AG20443 (cell line): ENCODE measurements around the gene ERBB2.
"Not testable (repeated sequence)": the region's sequence is repeated elsewhere in the genome, so short reads cannot be mapped to it uniquely, and the experiment has no call there.

ENCODE experiments used
- DNase-seq: peaks from one replicate; pipeline ENCODE4 v3.0.0; 2012; ENCODE audit warnings: low spot score, mixed read lengths

The ERBB2 gene

DNA sequence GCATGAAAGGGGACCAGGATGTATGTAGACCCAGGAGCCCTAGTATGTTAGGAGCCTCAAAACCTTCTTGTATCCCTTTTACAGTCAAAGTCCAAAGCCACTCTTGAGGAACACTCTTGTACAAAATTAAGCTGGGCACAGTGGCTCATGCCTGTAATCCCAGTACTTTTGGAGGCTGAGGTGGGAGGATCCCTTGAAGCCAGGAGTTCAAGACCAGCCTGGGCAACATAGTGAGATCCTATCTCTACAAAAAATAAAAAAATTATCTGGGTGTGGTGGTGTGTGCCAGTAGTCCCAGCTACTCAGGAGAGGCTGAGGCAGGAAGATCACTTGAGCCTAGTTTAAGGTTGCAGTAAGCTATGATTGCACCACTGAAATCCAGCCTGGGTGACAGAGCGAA is 26.1 kb downstream of the ERBB2 start:
- not testable (repeated sequence) for DNase-seq

- DNase-seq = no peak
These were observed 26.8 kb downstream of the ERBB2 start for GRCh38 chr17:39726617-39727016.

DNA sequence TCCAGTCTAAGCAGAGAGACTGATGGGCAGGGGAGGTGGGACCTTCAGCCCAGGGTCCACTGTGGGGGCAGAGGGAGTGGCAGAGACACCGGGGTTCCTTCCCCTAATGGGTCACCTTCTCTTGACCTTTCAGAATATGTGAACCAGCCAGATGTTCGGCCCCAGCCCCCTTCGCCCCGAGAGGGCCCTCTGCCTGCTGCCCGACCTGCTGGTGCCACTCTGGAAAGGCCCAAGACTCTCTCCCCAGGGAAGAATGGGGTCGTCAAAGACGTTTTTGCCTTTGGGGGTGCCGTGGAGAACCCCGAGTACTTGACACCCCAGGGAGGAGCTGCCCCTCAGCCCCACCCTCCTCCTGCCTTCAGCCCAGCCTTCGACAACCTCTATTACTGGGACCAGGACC is 27.7 kb downstream of the ERBB2 start:
- no peak for DNase-seq

DNA sequence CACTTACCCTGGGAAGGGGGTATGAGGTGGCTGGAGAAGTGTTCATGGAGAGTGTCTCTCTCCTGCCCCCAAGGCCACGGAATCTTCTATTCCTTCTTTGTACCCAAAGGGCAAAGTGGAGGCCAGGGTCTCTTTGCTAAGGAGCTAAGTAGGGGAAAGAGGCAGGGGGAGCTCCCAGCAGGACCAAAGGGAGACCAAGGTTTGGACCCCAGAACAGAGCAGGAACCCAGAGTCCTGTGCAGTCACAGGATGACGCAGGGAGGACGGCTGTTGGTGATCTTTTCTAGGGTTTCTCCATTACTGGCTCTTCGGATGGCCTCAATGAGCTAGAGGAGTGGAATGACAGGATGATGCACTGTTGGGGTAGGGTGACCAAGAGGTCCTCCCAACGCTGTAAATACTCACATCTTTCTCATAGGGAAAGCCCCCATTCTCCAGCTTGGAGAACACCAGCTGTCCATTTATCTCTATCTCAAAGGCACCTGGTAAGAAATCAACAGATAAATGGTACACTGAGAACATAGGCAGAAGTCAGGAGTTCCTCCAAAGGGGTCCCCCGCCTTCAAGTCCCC is 29.5 kb downstream of the ERBB2 start:
- DNase-seq = no peak

DNA sequence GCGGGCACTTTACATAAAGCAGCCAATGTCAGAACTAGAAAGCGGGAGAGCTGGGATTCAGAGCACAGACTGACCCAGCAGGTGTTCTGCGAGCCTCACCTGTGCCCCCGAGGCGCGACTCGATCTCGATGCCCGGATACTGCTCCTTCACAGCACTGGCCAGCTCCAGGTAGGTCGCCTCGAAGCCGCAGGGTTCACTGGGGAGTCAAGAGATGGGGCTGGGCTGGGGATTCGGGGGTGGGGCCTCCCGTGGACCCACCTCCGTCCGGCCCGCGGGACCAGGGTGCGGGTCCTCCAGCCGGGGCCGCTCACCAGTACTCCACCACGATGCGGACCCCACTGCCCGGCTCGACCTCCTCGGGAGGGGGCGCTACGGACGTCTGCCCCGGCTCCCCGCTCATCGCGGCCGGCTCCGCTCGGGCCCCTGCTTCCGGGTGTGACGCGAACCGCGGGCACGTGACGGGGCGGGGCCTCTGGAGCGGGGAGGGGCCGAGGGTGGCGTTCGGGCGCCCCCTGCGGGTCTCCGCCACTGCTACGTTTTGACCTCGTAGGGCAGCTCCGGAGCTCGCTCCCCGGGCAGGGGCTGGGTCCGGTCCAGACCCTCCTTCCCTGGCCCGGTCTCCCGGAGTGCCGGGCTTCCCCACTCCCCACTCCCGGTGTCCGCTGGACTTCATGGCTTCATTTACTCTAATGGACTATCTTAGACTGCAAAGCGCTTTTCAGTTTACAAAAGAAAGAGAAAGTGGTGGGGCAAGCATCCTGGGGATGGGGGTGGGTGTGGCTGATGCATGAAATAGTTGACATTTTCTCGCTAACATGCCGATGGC is 30.4 kb downstream of the ERBB2 start, which contains the start of gene MIEN1:
TSS of gene MIEN1 (minus strand) at position 438 of the 827 bp plus-strand sequence. CDS start at position 401, 37 bp downstream.
- peak; percentile 99 for DNase-seq

DNA sequence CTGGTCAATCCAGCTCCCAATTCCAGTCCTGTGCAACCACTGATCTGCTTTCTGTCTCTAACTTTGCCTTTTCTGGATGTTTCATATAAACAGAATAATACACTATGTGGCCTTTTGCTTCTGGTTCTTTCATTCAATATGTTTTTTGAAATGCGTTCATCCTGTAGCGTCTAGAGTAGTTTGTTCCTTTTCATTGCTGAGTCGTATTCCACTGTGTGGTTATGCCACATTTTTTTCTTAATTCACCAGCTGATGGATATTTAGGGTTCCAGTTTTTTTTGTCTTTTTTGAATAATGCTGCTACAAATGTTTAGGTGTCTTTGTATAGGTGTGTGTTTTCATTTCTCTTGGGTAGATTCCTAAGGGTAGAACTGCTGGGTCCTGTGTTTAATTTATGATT is 32.7 kb downstream of the ERBB2 start:
- no peak for DNase-seq

DNA sequence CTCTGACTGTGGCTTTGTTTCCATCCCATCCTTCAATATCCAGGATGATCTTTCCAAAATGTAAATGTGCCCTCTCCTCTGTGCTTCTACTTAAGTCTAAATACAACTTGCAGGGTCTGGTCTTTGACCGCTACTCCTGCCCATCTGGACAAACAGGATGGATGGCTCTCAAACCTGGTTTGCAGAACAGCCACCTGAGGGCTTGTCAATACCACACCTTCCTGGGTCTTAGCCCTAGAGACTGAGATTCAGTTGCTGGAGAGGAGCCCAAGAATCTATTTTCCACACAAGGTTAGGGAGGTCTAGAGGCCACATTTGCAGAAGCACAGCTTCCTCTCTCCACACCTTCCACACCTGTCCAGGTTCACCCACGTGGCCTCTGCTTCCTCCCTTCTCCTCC is 36.0 kb downstream of the ERBB2 start:
- DNase-seq = no peak

DNA sequence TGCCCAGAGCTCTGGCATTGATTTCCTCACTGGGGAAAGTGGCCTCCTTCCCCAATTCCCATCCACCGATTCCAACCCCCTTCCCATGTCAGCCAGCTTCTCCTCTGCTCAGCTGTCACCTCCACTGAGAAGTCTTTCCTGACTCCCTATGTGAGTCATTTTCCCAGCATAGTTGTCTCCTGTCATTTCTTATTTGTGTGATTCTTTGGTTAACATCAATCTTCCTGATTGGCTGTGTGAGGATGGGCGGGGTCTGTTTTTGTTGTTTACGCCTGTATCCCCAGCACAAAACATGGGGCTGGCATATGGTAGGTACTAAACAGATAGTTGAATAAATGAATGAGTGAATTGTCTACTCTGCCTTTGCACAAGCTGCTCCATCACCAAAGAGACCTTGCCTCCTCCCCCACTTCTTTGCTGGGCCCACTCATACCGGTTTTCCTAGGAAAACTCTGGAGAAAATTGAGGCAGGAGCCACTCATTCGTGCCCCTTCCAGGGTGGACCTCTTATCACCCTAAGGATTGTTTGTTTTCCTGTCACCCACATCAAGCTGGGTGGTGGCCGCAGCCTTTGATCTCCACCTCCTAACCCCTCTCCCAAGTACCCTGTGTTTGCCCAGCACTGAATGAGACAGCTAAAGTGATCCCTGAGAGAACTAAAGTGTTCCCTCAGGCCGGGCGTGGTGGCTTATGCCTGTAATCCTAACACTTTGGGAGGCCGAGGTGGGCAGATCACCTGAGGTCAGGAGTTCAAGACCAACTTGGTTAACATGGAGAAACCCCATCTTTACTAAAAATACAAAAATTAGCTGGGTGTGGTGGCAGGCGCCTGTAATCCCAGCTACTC is 36.7 kb downstream of the ERBB2 start:
- no peak for DNase-seq

DNA sequence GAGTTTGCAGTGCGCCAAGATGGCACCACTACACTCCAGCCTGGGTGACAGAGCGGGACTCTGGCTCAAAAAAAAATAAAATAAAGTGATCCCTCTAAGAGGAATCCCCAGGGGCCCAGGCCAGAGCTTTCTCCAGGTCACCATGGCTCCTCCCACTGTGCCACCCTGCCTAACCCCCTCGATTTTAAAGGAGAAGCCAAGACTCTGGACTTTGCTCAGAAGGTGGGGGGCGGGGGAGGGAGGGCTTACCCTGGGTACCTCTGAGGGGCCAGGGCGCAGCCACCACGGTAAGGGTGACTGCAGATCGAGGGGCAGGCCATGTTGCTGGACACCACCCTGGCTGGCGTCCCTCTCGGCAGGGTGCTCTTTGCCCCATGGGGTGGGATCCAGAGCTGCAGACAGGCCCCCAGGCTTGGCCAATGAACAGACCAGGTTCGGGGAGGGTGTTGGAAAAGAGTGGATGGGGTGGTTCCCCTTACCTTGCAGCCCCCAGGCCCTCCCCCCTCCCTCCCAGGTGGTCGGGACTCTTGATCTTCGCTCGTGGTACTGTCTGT is 37.4 kb downstream of the ERBB2 start:
- no peak for DNase-seq

DNA sequence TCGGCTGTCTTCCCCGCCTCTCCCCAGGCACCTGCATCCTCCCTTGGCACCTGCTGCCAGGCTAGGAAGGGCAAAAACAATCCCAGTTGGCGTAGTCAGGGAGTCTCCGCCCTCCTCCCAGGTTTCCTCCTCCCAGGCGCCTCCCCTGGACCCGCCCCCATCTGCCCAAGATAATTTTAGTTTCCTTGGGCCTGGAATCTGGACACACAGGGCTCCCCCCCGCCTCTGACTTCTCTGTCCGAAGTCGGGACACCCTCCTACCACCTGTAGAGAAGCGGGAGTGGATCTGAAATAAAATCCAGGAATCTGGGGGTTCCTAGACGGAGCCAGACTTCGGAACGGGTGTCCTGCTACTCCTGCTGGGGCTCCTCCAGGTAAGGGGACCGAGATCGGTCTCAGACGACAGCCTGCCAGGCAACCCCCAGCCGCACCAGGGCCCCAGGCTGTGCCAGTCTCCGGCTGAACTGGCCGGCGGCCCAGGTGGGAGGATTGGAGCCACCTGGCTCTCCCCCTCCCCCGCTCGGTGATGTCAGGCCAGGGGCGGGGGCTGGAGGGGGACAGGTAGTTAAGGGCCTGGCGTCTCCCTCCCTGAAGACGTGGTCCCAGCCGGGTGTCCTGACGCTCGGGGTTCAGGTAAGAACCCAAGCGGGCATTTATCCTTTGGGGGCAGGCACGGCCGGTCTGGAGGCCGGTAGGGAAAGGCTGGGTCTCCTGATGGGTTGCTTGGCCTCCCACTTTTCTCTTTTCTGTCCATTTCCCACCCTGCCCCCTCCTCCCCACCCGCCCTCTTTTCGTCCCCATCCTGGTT is 38.1 kb downstream of the ERBB2 start, which contains the start of gene GRB7:
TSS of gene GRB7 (plus strand) at position 179 of the 808 bp plus-strand sequence. CDS start 4,364 bp downstream, outside the sequence.
- DNase-seq = no peak

DNA sequence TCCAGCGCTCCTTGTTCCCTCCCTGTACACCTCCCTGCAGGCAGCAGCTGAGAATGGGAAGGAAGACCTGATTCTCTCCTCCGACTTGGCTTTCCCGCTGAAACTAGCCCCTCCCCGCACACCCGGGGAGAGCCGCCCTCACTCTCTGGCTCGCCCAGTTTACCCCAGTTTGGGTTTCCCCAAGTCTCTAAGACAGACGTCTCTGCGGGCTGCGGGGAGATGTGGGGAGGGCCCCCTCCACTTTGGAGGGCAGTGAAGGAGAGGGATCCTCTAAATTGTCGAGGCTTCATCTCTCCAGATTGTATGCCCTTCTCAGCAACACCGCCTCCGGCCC is 38.7 kb downstream of the ERBB2 start:
- no peak for DNase-seq

DNA sequence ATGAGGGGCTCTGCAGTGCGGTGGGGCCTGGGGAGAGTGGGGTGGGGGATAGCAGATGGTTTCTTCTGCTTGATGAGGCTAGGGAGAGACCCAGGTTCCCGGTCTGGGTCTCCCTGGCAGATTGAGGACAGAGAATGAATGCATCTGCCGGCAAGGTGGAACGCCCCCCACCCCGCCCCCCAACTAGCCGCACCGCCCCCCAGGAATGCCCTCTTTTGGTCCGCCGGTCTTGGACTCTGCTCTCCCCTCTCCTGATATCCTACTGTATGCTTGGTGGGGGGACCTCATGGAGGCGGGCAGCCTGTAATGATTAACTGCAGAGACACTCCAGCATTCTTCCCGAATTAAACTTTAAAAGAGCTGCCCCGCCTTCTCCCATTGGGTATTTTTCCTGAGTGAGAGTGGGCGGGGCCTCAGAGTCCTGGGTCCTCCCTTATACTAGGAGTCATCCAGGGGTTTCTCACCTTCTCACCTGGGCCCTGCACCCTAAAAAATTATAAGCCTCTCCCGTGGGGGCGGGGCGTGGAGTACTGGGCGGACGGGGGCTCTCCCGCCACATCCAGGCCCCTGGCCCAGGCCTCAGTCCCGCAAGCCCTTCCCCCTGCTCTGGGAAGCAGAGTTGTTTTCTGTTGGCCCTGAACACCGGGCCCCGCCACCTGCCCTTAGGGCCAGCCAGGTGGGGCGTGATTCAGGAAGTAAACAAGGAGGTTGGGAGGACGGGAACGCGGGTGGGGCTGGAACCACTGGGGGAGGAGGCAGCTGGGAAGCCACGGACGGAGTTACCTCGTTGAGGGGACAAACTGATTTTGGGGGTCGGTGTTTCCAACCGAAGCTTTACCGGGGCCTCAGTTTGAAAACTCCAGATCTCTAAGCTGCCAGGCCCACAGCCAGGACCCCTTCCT is 39.4 kb downstream of the ERBB2 start:
- DNase-seq = peak; percentile 73

DNA sequence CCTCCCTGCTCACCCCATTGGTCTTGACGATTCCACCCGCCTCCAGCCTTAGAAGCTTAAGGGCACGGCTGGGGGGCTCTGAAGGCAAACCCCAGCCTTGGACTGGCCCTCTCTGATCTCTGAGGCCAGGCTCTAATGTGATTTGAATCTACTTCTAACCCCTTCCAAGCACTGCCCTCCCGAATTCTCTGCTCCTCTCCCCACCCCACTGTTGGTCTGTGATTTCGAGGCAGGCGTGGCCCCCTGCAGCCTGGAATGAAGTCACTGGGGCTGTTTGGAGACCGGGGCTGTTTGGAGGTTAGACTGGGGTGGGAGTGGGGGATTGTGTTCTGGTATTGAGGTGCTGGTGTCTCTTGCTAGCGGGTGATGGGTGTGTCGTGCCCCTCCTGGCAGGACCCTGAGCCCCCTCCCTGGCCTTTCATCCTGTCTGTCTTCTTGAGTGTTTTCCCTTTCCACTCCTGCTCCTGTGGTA is 40.1 kb downstream of the ERBB2 start:
- no peak for DNase-seq

GRCh38 chr17:39740357-39741111 is 40.7 kb downstream of the ERBB2 start:
- DNase-seq = no peak

- no peak for DNase-seq
These were observed 42.4 kb downstream of the ERBB2 start for GRCh38 chr17:39742126-39742855.

- DNase-seq = no peak
These were observed 43.1 kb downstream of the ERBB2 start for GRCh38 chr17:39742856-39743436.

DNA sequence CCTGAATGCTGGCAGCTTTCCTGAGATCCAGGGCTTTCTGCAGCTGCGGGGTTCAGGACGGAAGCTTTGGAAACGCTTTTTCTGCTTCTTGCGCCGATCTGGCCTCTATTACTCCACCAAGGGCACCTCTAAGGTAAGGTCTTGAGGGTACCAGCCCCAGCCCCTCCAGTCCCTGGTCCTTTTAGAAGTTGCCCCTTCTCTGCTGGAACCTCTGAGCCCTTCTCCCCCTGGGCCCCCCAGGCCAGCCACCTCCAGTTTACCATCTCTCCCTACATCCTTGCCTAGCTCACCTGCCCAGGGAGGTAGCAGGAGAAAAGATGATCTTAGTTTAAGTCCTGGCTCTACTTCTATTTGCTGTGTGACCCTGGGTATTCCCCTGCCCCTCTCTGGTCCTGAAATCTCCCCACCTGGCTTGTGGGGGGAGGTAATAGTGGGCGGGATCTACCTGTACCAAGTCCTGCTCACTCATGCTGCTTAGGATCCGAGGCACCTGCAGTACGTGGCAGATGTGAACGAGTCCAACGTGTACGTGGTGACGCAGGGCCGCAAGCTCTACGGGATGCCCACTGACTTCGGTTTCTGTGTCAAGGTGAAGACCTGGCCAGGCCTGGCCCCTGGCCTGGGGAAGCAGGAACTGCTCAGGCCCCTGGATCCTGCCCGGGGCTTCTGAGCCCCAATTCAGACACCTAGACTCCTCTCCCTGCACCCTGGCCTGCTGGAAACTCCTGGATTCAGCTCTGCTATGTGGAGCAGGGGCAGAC is 44.4 kb downstream of the ERBB2 start:
- DNase-seq = no peak

DNA sequence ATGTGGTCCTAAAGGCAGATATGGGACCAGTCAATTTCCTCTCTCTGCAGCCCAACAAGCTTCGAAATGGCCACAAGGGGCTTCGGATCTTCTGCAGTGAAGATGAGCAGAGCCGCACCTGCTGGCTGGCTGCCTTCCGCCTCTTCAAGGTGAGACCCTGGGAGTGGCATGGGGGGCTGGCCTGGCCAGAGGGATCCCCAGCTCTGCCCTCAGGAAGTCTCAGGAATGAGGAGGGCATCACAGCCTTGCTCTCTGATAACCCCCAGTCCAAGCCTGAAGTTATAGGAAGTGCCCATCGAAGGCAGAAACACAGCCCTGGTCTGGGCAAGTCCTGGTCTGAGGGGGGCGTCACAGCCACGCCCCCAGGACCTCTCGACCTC is 45.0 kb downstream of the ERBB2 start:
- no peak for DNase-seq
